Measurements from ENCODE around the gene CIC. TPM values are rescaled to one million over a fixed set of nuclear protein-coding genes. Genes with fewer than 3 reads are reported as not detected.
A peak's percentile ranks its signal among the peaks of the same experiment; 100 is the strongest.

Gene CIC
- total RNA-seq, 1 donor from 2014 or later, result 33.3 TPM

DNA sequence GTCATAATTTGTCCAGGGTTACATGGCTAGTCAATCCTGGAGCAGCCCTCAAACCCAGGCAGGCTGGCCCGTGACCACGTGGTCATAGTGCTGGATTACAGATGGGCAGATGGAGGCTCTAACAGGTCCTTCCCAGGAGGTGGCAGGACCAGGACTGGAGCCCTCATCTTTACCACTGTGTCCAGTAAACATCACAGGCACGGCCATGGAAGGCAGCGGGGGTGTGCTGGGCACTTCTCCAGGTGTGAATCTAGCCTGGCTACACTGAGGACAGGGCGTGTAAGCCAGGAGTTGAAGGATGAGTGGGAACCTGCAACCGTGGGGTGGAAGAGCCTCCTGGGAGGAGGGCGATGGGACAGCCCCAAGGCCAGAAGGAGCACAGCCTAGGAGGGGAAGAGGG, 6.1 kb downstream of the CIC start:
- Histone ChIP-seq H3K9me3 (replicated peaks) (no peaks in the 10 kb centered on the region), H3K4me1 (peaks cover 80% of the 10 kb centered on the region), H3K36me3 (peaks cover 32% of the 10 kb centered on the region), H3K27ac (replicated peaks) (peak overlapping the region; percentile 98), H3K4me3 (no peak overlapping the region), H3K27me3 (ENCODE audit: low read depth) (no peaks in the 10 kb centered on the region)
- TF ChIP-seq, protein P1, sequence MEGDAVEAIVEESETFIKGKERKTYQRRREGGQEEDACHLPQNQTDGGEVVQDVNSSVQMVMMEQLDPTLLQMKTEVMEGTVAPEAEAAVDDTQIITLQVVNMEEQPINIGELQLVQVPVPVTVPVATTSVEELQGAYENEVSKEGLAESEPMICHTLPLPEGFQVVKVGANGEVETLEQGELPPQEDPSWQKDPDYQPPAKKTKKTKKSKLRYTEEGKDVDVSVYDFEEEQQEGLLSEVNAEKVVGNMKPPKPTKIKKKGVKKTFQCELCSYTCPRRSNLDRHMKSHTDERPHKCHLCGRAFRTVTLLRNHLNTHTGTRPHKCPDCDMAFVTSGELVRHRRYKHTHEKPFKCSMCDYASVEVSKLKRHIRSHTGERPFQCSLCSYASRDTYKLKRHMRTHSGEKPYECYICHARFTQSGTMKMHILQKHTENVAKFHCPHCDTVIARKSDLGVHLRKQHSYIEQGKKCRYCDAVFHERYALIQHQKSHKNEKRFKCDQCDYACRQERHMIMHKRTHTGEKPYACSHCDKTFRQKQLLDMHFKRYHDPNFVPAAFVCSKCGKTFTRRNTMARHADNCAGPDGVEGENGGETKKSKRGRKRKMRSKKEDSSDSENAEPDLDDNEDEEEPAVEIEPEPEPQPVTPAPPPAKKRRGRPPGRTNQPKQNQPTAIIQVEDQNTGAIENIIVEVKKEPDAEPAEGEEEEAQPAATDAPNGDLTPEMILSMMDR (IDR thresholded peaks at IDR 0.05; ENCODE audit: borderline replicate concordance), result no peak
- DNase-seq, result no peak
- intact Hi-C loops (cut with micrococcal nuclease), result no loop called here

DNA sequence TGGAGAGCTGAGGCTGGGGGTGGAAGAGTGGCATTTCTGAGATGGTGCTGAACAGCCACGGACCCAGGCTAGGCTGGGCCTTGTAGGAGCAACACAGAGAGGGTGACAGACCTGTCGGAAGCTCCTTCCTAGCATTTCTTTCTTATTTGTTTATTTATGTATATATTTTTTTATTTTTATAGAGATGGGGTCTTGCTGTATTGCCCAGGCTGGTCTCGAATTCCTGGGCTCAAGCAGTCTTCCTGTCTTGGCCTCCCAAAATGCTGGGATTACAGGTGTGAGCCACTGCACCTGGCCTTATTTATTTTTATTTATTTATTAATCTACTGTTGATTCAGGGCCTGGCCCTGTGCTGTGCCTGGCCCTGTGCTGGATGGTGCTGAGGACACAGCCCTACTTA, 6.5 kb downstream of the CIC start:
- peaks cover 80% of the 10 kb centered on the region for H3K4me1 ChIP-seq
- no peaks in the 10 kb centered on the region for H3K27me3 ChIP-seq (ENCODE audit: low read depth)
- intact Hi-C loops (cut with micrococcal nuclease), result no loop called here
- H3K27ac ChIP-seq (replicated peaks), result peak overlapping the region; percentile 98
- no peak for DNase-seq
- H3K9me3 ChIP-seq (replicated peaks), result no peaks in the 10 kb centered on the region
- peaks cover 32% of the 10 kb centered on the region for H3K36me3 ChIP-seq
- TF ChIP-seq, protein P1 (IDR thresholded peaks at IDR 0.05; ENCODE audit: borderline replicate concordance), result no peak
- H3K4me3 ChIP-seq, result no peak overlapping the region

DNA sequence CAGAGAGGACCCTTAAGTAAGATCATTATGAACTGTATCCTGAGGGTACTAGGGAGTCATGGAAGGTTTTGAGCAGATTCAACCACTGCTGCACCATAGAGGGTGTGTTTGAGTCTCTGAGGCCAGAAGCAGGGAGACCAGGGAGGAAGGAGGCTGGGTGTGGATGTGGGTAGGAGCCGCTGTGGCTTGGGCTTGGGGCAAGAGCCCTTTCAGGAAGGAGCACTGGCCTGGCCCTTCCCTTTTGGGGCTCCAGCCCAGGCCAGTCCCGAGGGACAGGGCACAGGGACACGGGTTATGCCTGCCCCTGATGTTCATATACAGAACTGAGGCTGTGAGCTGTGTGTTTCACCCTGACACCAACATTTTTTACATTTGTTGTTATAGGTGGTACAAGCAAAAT, 7.2 kb downstream of the CIC start:
- intact Hi-C loops (cut with micrococcal nuclease), result no loop called here
- H3K9me3 ChIP-seq (replicated peaks), result no peaks in the 10 kb centered on the region
- TF ChIP-seq, protein P1 (IDR thresholded peaks at IDR 0.05; ENCODE audit: borderline replicate concordance), result no peak
- no peak for DNase-seq
- H3K27ac ChIP-seq (replicated peaks), result peak overlapping the region; percentile 98
- peaks cover 80% of the 10 kb centered on the region for H3K4me1 ChIP-seq
- no peak overlapping the region for H3K4me3 ChIP-seq
- peaks cover 32% of the 10 kb centered on the region for H3K36me3 ChIP-seq
- H3K27me3 ChIP-seq (ENCODE audit: low read depth), result no peaks in the 10 kb centered on the region

DNA sequence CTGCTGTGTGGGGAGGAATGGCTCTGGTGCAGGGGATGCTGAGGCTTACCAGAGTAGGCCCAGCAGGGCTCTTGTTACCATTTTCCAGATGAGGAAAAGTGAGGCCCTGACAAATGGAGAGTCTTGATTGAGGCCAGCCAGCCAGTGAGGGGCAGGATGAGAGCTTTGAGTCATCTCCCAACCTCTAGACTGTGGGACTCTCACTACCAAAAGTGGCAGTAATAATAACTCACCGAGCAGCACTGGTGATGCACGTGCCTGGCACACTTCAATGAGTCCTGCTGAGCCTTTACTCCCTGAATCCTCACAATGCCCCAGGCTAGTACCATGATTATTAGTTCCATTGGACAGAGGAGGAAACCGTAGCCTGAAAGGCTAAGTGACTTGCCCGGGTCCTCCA, 7.8 kb downstream of the CIC start:
- Histone ChIP-seq H3K27ac (replicated peaks) (peak overlapping the region; percentile 98), H3K27me3 (ENCODE audit: low read depth) (no peaks in the 10 kb centered on the region), H3K36me3 (peaks cover 32% of the 10 kb centered on the region), H3K4me3 (no peak overlapping the region), H3K9me3 (replicated peaks) (no peaks in the 10 kb centered on the region), H3K4me1 (peaks cover 80% of the 10 kb centered on the region)
- TF ChIP-seq, protein P1 (IDR thresholded peaks at IDR 0.05; ENCODE audit: borderline replicate concordance), result no peak
- no peak for DNase-seq
- intact Hi-C loops (cut with micrococcal nuclease), result no loop called here

DNA sequence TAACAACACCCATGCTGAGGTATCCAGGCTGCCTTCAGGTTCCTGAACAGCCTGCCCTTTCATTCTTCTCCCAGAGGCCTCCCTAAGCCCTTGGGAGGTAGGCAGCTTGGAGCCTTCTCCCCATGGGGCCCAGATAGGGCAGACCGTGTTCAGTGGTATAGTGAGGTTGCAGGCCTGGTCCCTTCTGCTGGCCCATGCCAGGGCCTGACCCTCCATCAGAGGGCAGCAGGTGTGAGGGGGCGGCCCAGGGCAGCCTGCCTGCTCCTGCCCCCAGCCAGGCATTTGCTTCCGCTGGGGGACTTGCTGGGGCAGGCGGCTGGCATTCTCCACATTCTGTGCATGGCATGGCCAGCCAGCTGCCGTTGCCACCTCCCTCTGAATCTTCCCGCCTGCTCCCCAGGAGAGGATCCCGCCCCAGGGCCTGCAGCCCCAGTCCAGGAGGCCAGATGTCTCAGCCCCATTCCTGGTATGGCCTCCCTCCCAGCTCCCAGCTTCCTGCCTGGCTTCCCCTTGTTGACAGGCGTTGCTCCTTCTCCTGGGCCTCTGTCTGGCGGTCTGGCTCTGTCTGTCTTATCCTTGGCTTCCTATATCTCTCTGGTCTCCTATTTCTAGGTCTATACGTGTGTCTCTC, 8.9 kb downstream of the CIC start:
- Histone ChIP-seq H3K9me3 (replicated peaks) (no peaks in the 10 kb centered on the region), H3K27ac (replicated peaks) (peak overlapping the region; percentile 98), H3K36me3 (peaks cover 21% of the 10 kb centered on the region), H3K4me3 (peak overlapping the region; percentile 90), H3K27me3 (ENCODE audit: low read depth) (no peaks in the 10 kb centered on the region), H3K4me1 (peaks cover 90% of the 10 kb centered on the region)
- DNase-seq, result no peak
- TF ChIP-seq, protein P1 (IDR thresholded peaks at IDR 0.05; ENCODE audit: borderline replicate concordance), result no peak
- intact Hi-C loops (cut with micrococcal nuclease), result no loop called here

Data from left ventricle myocardium inferior (tissue), 1 donor.